HepG2 (cell line): ENCODE measurements around the gene CDYL2.

Experiments used
- ASH2L ChIP-seq: fragments of 300-600, 200-600 bp; sonication (generic); IDR thresholded peaks from 2 replicates; pipeline ENCODE4 v1.7.0; 2017; ENCODE audit warnings: low read depth, mild to moderate bottlenecking, moderate library complexity, mixed read lengths, low read length; ENCODE audit not compliant: insufficient read length
- KLF9 ChIP-seq: IDR thresholded peaks from 2 replicates; pipeline ENCODE4 v1.6.1; 2016; ENCODE audit warnings: low read depth

- TF ChIP-seq KLF9 (CRISPR knock-in tag) = no peak
- TF ChIP-seq ASH2L = no peak
Observed at GRCh38 chr16:80846275-80846674, 41.9 kb upstream of the CDYL2 start.
